GM19239 (cell line): Measurements from ENCODE around the gene KRTAP5-6.
A peak's percentile ranks its signal among the peaks of the same experiment; 100 is the strongest.

Source experiments
- DNase-seq: peaks from one replicate; pipeline ENCODE4 v3.0.0; 2011; ENCODE audit warnings: low spot score; ENCODE audit not compliant: insufficient read length
- FAIRE-seq: peaks from 2 replicates; lab custom pipeline; 2011; peaks lifted over from hg19 to GRCh38; lab: Jason Lieb, UNC

Gene KRTAP5-6

GRCh38 chr11:1696608-1697570 lies at the start of gene KRTAP5-6:
Gene KRTAP5-6 (plus strand): TSS chr11:1697195. CDS start chr11:1697246, 51 bp downstream.
- no peak for FAIRE-seq
- no peak for DNase-seq

GRCh38 chr11:1647901-1648652 lies 48.9 kb upstream of the KRTAP5-6 start:
- no peak for DNase-seq
- no peak for FAIRE-seq

- DNase-seq (no peak), FAIRE-seq (no peak)
Observed at GRCh38 chr11:1648653-1649420, 48.2 kb upstream of the KRTAP5-6 start.

GRCh38 chr11:1650034-1650917 lies 46.7 kb upstream of the KRTAP5-6 start:
- FAIRE-seq (no peak), DNase-seq (no peak)

GRCh38 chr11:1650918-1651262 lies 46.1 kb upstream of the KRTAP5-6 start:
- FAIRE-seq (no peak), DNase-seq (no peak)

- no peak for DNase-seq
- FAIRE-seq = no peak
Observed at GRCh38 chr11:1651411-1651980, 45.5 kb upstream of the KRTAP5-6 start.

GRCh38 chr11:1652026-1652425 lies 45.0 kb upstream of the KRTAP5-6 start:
- FAIRE-seq = no peak
- no peak for DNase-seq

- DNase-seq (no peak), FAIRE-seq (no peak)
Observed at GRCh38 chr11:1652442-1652770, 44.6 kb upstream of the KRTAP5-6 start.

- DNase-seq = peak; percentile 93
Observed at GRCh38 chr11:1652771-1653540, 44.0 kb upstream of the KRTAP5-6 start.

GRCh38 chr11:1653541-1654387 lies 43.2 kb upstream of the KRTAP5-6 start:
- no peak for FAIRE-seq
- no peak for DNase-seq

More at GRCh38 chr11:1652771-1653540, 44.0 kb upstream of the KRTAP5-6 start:
- FAIRE-seq = peak; percentile 66

GRCh38 chr11:1654388-1655167 lies 42.4 kb upstream of the KRTAP5-6 start:
- DNase-seq = no peak
- no peak for FAIRE-seq

GRCh38 chr11:1655168-1656060 lies 41.6 kb upstream of the KRTAP5-6 start:
- DNase-seq (no peak), FAIRE-seq (no peak)

GRCh38 chr11:1656061-1656441 lies 40.9 kb upstream of the KRTAP5-6 start:
- DNase-seq = no peak
- no peak for FAIRE-seq

- FAIRE-seq (no peak), DNase-seq (no peak)
Observed at GRCh38 chr11:1656670-1657069, 40.3 kb upstream of the KRTAP5-6 start.

GRCh38 chr11:1659506-1659905 lies 37.5 kb upstream of the KRTAP5-6 start:
- no peak for FAIRE-seq

More at GRCh38 chr11:1659506-1659905, 37.5 kb upstream of the KRTAP5-6 start:
- no peak for DNase-seq
